ENCODE results near the gene MBNL1. TPM values are rescaled to one million over a fixed set of nuclear protein-coding genes. Genes with fewer than 3 reads are reported as not detected.

MBNL1 gene
- polyA plus RNA-seq, 1 experiment = 203 TPM

GRCh38 chr3:152313914-152314313 lies 45.2 kb downstream of the MBNL1 start:
- H3K27me3 ChIP-seq (ENCODE audit: control insufficient read depth, insufficient read depth, low read length) = no peaks in the 10 kb centered on the region
- H3K4me3 ChIP-seq (ENCODE audit: low read depth, low read length) = no peak overlapping the region
- H3K36me3 ChIP-seq (ENCODE audit: control insufficient read depth, insufficient read depth, low read length) = no peaks in the 10 kb centered on the region
- DNase-seq (ENCODE audit: low read depth) = no peak
- TF ChIP-seq, protein P1, sequence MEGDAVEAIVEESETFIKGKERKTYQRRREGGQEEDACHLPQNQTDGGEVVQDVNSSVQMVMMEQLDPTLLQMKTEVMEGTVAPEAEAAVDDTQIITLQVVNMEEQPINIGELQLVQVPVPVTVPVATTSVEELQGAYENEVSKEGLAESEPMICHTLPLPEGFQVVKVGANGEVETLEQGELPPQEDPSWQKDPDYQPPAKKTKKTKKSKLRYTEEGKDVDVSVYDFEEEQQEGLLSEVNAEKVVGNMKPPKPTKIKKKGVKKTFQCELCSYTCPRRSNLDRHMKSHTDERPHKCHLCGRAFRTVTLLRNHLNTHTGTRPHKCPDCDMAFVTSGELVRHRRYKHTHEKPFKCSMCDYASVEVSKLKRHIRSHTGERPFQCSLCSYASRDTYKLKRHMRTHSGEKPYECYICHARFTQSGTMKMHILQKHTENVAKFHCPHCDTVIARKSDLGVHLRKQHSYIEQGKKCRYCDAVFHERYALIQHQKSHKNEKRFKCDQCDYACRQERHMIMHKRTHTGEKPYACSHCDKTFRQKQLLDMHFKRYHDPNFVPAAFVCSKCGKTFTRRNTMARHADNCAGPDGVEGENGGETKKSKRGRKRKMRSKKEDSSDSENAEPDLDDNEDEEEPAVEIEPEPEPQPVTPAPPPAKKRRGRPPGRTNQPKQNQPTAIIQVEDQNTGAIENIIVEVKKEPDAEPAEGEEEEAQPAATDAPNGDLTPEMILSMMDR (IDR thresholded peaks at IDR 0.05; ENCODE audit: insufficient read depth, low read depth, low read length) = no peak
- POLR2A ChIA-PET = interaction anchor here (0.6 kb wide), 1 partner anchor 50 kb away, joined by 3 read pairs; no protein-coding TSS in a partner anchor
- CTCF ChIA-PET = interaction anchor here (0.9 kb wide), 1 partner anchor 14 kb away, joined by 3 read pairs; no protein-coding TSS in a partner anchor

DNA sequence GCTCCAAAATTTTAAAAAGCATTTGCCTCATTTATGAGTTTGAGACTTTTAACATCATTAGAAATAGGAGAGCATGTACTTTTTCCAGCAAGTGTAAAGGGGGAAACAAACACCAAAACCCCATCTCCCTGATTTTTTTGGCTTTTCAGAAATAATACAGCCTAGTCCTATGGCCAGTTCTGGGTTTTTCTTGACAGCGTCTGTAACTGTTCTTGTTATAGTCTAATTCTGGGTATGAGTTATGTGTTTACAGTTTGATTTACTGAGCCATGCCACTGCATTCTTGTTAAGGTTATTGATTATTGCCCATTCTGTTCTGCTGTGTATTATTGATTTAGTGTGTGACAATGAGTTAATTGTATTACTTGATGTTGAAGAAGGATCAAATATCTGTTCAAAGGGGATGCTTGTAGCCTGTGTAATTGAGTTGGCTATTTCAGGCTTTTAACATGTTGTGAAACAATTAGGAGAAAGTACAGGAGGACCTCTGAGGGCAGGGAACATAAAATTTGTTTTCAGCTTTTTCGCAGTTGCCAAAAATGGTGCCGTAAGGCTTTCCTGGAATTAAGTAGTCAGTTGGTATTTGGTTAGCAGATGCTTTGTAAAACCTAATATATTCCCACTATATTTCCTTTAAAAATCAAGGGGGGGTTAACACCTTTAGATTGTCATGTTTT lies 46.1 kb downstream of the MBNL1 start:
- no peaks in the 10 kb centered on the region for H3K27me3 ChIP-seq (ENCODE audit: control insufficient read depth, insufficient read depth, low read length)
- DNase-seq (ENCODE audit: low read depth) = no peak
- no peaks in the 10 kb centered on the region for H3K36me3 ChIP-seq (ENCODE audit: control insufficient read depth, insufficient read depth, low read length)
- no peak overlapping the region for H3K4me3 ChIP-seq (ENCODE audit: low read depth, low read length)
- TF ChIP-seq, protein P1 (IDR thresholded peaks at IDR 0.05; ENCODE audit: insufficient read depth, low read depth, low read length) = no peak
- ChIA-PET CTCF (interaction anchor here (0.6 to 0.9 kb wide), 5 partner anchors 15 to 237 kb away, joined by 3 to 4 read pairs (median 3); no protein-coding TSS in a partner anchor), POLR2A (interaction anchor here (0.7 kb wide), 1 partner anchor 48 kb away, joined by 4 read pairs; no protein-coding TSS in a partner anchor)

GRCh38 chr3:152315623-152316022 lies 46.9 kb downstream of the MBNL1 start:
- Histone ChIP-seq H3K36me3 (ENCODE audit: control insufficient read depth, insufficient read depth, low read length) (no peaks in the 10 kb centered on the region), H3K27me3 (ENCODE audit: control insufficient read depth, insufficient read depth, low read length) (no peaks in the 10 kb centered on the region), H3K4me3 (ENCODE audit: low read depth, low read length) (no peak overlapping the region)
- ChIA-PET CTCF (interaction anchor here (0.6 to 0.9 kb wide), 4 partner anchors 97 to 238 kb away, joined by 3 to 4 read pairs (median 3); no protein-coding TSS in a partner anchor), POLR2A (interaction anchor here (0.7 kb wide), 1 partner anchor 49 kb away, joined by 4 read pairs; no protein-coding TSS in a partner anchor)
- TF ChIP-seq, protein P1 (IDR thresholded peaks at IDR 0.05; ENCODE audit: insufficient read depth, low read depth, low read length) = no peak
- no peak for DNase-seq (ENCODE audit: low read depth)

DNA sequence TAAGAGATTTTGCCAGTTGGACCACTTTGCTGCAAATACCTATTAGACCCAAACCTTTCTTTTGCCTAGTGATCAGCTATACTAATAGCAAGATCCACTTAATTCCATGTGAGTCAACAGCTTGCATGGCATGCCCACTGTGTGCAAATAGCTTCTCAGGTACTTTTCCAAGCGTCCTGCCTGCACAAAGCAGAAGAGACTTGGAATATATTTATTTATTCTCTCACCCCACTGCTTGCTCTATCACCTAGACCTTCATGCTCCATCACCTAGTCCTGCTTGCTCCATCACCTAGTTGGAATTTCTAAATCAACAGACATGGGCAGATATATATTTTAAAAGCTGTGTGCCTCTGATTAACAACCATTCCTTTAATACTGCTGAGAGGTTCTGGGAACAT lies 47.6 kb downstream of the MBNL1 start:
- Histone ChIP-seq H3K27me3 (ENCODE audit: control insufficient read depth, insufficient read depth, low read length) (no peaks in the 10 kb centered on the region), H3K36me3 (ENCODE audit: control insufficient read depth, insufficient read depth, low read length) (no peaks in the 10 kb centered on the region), H3K4me3 (ENCODE audit: low read depth, low read length) (no peak overlapping the region)
- DNase-seq (ENCODE audit: low read depth) = no peak
- POLR2A ChIA-PET = no interaction called here
- CTCF ChIA-PET = no interaction called here
- TF ChIP-seq, protein P1 (IDR thresholded peaks at IDR 0.05; ENCODE audit: insufficient read depth, low read depth, low read length) = no peak

- TF ChIP-seq, protein P1 (IDR thresholded peaks at IDR 0.05; ENCODE audit: insufficient read depth, low read depth, low read length) = no peak
- ChIA-PET POLR2A (no interaction called here), CTCF (interaction anchor here (0.6 to 0.9 kb wide), 2 partner anchors 12 to 113 kb away, joined by 3 read pairs; no protein-coding TSS in a partner anchor)
- Histone ChIP-seq H3K4me3 (ENCODE audit: low read depth, low read length) (no peak overlapping the region), H3K36me3 (ENCODE audit: control insufficient read depth, insufficient read depth, low read length) (no peaks in the 10 kb centered on the region), H3K27me3 (ENCODE audit: control insufficient read depth, insufficient read depth, low read length) (no peaks in the 10 kb centered on the region)
- DNase-seq (ENCODE audit: low read depth) = no peak
Observed at GRCh38 chr3:152317184-152317583, 48.5 kb downstream of the MBNL1 start.

All from BJ (cell line).